HCT116 (cell line): ENCODE data around the gene B3GALT6. TPM values are rescaled to one million over a fixed set of nuclear protein-coding genes. Genes with fewer than 3 reads are reported as not detected.

Experiments
- ATAC-seq: fragments of 200-7000 bp; cut with Tn5 transposase; 2 replicates; pipeline ENCODE4 v1.9.1; 2020; ENCODE audit warnings: mild to moderate bottlenecking, moderate library complexity
- BruUV-seq: library from RNA; stranded (reverse); fragments of 400-500 nt; replicated peaks from 2 replicates; lab custom pipeline; 2021; lab: Mats Ljungman, UMichigan
- CTCF ChIA-PET: fragments of 300-600 bp; sonication (Branson Sonifier 250); formaldehyde crosslinking; loops from one replicate; lab custom pipeline; 2021; ENCODE audit warnings: antibody characterized with exemption; lab: Charles Lee
- POLR2A ChIA-PET: fragments of 300-600, 350-600 bp; sonication (Branson Sonifier 250); formaldehyde crosslinking; loops from one replicate; lab custom pipeline; 2021; ENCODE audit warnings: antibody characterized with exemption; lab: Charles Lee
- RAD21 ChIA-PET, 2 experiments: fragments of 300-600 bp; sonication (Branson Sonifier 250); formaldehyde crosslinking; loops; one replicate each; lab custom pipeline; 2023; ENCODE audit warnings: low total read pairs in 2 of 2; ENCODE audit not compliant: uncharacterized antibody in 2 of 2, unreplicated experiment in 2 of 2, low non-redundant PET in 1 of 2; lab: Charles Lee
- DNase-seq: peaks from one replicate; pipeline ENCODE4 v3.0.0-alpha.2; 2010; ENCODE audit warnings: low read depth, low spot score
- H2AFZ ChIP-seq: fragments of 200-600 bp; shearing (Covaris generic), sonication (generic); 2 replicates; pipeline ENCODE4 v1.6.1; 2017; ENCODE audit warnings: low read depth, mixed run types, mixed read lengths, antibody characterized with exemption, low read length; ENCODE audit not compliant: poor library complexity, severe bottlenecking
- H3K27ac ChIP-seq: 2 replicates; pipeline ENCODE4 v1.5.1; 2012; ENCODE audit warnings: low read depth, low read length
- H3K27me3 ChIP-seq: fragments of 200-600 bp; sonication (generic); 2 replicates; pipeline ENCODE4 v1.6.1; 2016; ENCODE audit warnings: mixed run types, low read length, mixed read lengths; ENCODE audit not compliant: insufficient read depth
- H3K36me3 ChIP-seq, 2 experiments: fragments of 200-500 bp in 1 of 2; fragments of 200-600 bp in 1 of 2; sonication (Bioruptor generic) in 1 of 2; sonication (generic) in 1 of 2; 2 replicates each; pipeline versions ENCODE4 v1.5.1 to v1.6.1; 2014 to 2016; ENCODE audit warnings: low read length in 2 of 2, inconsistent platforms in 1 of 2, mixed read lengths in 1 of 2, mixed run types in 1 of 2; ENCODE audit not compliant: insufficient read depth in 2 of 2, control insufficient read depth in 1 of 2
- H3K4me1 ChIP-seq, 2 experiments: fragments of 200-600 bp in 1 of 2; sonication (generic) in 1 of 2; 2 replicates each; pipeline versions ENCODE4 v1.5.1 to v1.6.1; 2012 to 2017; ENCODE audit warnings: low read length in 2 of 2, inconsistent platforms in 1 of 2, mild to moderate bottlenecking in 1 of 2, mixed read lengths in 1 of 2, mixed run types in 1 of 2, moderate library complexity in 1 of 2; ENCODE audit not compliant: insufficient read depth in 2 of 2, control insufficient read depth in 1 of 2
- H3K4me2 ChIP-seq: fragments of 200-600 bp; sonication (generic); 2 replicates; pipeline ENCODE4 v1.6.1; 2017; ENCODE audit warnings: mixed run types, low read length, mixed read lengths
- H3K4me3 ChIP-seq, 2 experiments: fragments of 200-600 bp in 1 of 2; sonication (generic) in 1 of 2; replicated peaks in 1 of 2; 2 replicates each; pipeline ENCODE4 v1.5.1; 2011 to 2016; ENCODE audit warnings: low read length in 2 of 2, control low read depth in 1 of 2, low read depth in 1 of 2, mild to moderate bottlenecking in 1 of 2, mixed read lengths in 1 of 2, mixed run types in 1 of 2
- H3K79me2 ChIP-seq: fragments of 200-600 bp; sonication (generic); 2 replicates; pipeline ENCODE4 v1.6.1; 2017; ENCODE audit warnings: mild to moderate bottlenecking, mixed run types, low read length, moderate library complexity, mixed read lengths; ENCODE audit not compliant: insufficient read depth
- H3K9ac ChIP-seq: fragments of 200-600 bp; sonication (generic); 2 replicates; pipeline ENCODE4 v1.6.1; 2016; ENCODE audit warnings: low read length, mixed read lengths
- H3K9me2 ChIP-seq: fragments of 200-600 bp; sonication (generic), shearing (Covaris generic); 2 replicates; pipeline ENCODE4 v1.6.1; 2017; ENCODE audit warnings: mixed run types, mild to moderate bottlenecking, moderate library complexity; ENCODE audit not compliant: insufficient read depth
- H3K9me3 ChIP-seq, 2 experiments: fragments of 200-500 bp in 1 of 2; fragments of 200-600 bp in 1 of 2; sonication (Bioruptor generic) in 1 of 2; sonication (generic) in 1 of 2; 2 replicates each; pipeline ENCODE4 v1.6.1; 2014 to 2017; ENCODE audit warnings: low read length in 2 of 2, mixed read lengths in 2 of 2, inconsistent platforms in 1 of 2, low read depth in 1 of 2, mild to moderate bottlenecking in 1 of 2, mixed run types in 1 of 2, moderate library complexity in 1 of 2; ENCODE audit not compliant: control insufficient read depth in 1 of 2, insufficient read depth in 1 of 2
- H4K20me1 ChIP-seq: fragments of 200-600 bp; sonication (generic), shearing (Covaris generic); 2 replicates; pipeline ENCODE4 v1.6.1; 2017; ENCODE audit warnings: mixed run types, mild to moderate bottlenecking, moderate library complexity; ENCODE audit not compliant: insufficient read depth
- CBX3 ChIP-seq: IDR thresholded peaks from 2 replicates; pipeline ENCODE4 v1.6.1; 2012; ENCODE audit warnings: low read depth
- ELF1 ChIP-seq: IDR thresholded peaks from 2 replicates; pipeline ENCODE4 v1.6.1; 2012; ENCODE audit warnings: low read depth, borderline replicate concordance
- JUND ChIP-seq: IDR thresholded peaks from 2 replicates; pipeline ENCODE4 v1.6.1; 2012
- POLR2AphosphoS5 ChIP-seq: IDR thresholded peaks from 2 replicates; pipeline ENCODE4 v1.6.1; 2011; ENCODE audit warnings: mild to moderate bottlenecking, low read depth, low read length, moderate library complexity
- SP1 ChIP-seq: IDR thresholded peaks from 2 replicates; pipeline ENCODE4 v1.6.1; 2012; ENCODE audit warnings: low read depth
- SRF ChIP-seq: IDR thresholded peaks from 2 replicates; pipeline ENCODE4 v1.6.1; 2012; ENCODE audit warnings: low read depth
- ZFX ChIP-seq: fragments of 450-650 bp; IDR thresholded peaks from 2 replicates; pipeline ENCODE4 v1.6.1; 2017
- intact Hi-C: fragments of 100-400 bp; cut with micrococcal nuclease; formaldehyde crosslinking; loops from 2 replicates; pipeline ENCODE4 v1.10.0; 2022
- total RNA-seq: library from RNA; stranded (reverse); gene quantifications from one replicate; pipeline ENCODE4 v1.2.1, GENCODE V29; 2021; ENCODE audit not compliant: unreplicated experiment
- TF ChIP-seq, protein P1 (sequence below): IDR thresholded peaks from 2 replicates; pipeline ENCODE4 v1.6.1; 2012
- TF ChIP-seq, protein P2 (sequence below), 3 experiments: fragments of 200-600 bp in 1 of 3; sonication (generic) in 1 of 3; IDR thresholded peaks in 2 of 3; conservative IDR thresholded peaks in 1 of 3; 2 replicates each; pipeline ENCODE4 v1.5.1; 2012 to 2017; ENCODE audit warnings: low read depth in 2 of 3, low read length in 2 of 3, antibody characterized with exemption in 1 of 3, borderline replicate concordance in 1 of 3, control low read depth in 1 of 3, mild to moderate bottlenecking in 1 of 3, mixed read lengths in 1 of 3, mixed run types in 1 of 3, moderate library complexity in 1 of 3; ENCODE audit not compliant: insufficient read depth in 1 of 3

Gene B3GALT6
- total RNA-seq, 1 experiment from 2014 or later = 16.3 TPM

DNA sequence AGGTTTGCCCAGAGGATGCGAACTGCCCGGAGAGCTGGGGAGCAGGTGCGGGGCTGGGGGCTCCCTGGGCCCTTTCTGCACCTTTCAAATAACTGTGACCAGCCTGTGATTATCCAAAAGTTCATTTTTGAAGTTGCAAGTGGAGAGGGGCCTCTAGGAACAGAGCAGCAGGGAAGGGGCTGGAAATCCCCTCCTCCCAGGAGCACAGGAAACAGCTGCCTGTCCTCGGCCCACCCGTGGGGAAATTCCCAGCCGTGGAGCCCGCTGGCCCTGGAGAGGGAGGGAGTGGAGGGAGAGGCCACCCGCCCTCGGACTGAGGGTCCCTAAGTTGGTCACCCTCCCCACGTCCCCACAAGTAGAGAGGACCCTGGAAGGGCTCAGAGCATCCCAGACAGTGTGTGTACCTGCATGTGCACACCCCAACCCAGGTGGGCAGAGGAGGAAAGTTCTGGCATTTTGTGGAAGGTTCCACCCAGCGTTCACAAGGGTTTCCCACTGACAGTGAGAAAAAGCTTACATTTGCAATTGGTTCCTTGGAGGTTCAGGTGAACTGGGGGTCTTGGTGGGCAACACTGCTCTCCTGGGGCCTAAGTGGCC, 16.9 kb upstream of the B3GALT6 start:
- Histone ChIP-seq H3K4me1 (peaks cover 0 to 7% of the 10 kb centered on the region in 2 experiments; a peak in 2 of 4 replicates), H3K4me2 (no peak overlapping the region), H2AFZ (no peak overlapping the region)
- CTCF ChIA-PET = no interaction called here
- no peak for DNase-seq
- TF ChIP-seq SP1 (no peak), POLR2AphosphoS5 (no peak), JUND (no peak), ZFX (no peak), CBX3 (no peak), ELF1 (no peak), SRF (no peak)
- TF ChIP-seq, protein P1, sequence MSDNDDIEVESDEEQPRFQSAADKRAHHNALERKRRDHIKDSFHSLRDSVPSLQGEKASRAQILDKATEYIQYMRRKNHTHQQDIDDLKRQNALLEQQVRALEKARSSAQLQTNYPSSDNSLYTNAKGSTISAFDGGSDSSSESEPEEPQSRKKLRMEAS = no peak
- TF ChIP-seq, protein P2, sequence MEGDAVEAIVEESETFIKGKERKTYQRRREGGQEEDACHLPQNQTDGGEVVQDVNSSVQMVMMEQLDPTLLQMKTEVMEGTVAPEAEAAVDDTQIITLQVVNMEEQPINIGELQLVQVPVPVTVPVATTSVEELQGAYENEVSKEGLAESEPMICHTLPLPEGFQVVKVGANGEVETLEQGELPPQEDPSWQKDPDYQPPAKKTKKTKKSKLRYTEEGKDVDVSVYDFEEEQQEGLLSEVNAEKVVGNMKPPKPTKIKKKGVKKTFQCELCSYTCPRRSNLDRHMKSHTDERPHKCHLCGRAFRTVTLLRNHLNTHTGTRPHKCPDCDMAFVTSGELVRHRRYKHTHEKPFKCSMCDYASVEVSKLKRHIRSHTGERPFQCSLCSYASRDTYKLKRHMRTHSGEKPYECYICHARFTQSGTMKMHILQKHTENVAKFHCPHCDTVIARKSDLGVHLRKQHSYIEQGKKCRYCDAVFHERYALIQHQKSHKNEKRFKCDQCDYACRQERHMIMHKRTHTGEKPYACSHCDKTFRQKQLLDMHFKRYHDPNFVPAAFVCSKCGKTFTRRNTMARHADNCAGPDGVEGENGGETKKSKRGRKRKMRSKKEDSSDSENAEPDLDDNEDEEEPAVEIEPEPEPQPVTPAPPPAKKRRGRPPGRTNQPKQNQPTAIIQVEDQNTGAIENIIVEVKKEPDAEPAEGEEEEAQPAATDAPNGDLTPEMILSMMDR (IDR thresholded peaks at IDR 0.05 in 2 of 3, conservative IDR thresholded peaks at IDR 0.05 in 1 of 3; ENCODE audit: borderline replicate concordance in 1 of 3, insufficient read depth in 1 of 3, low read depth in 2 of 3, low read length in 2 of 3) = no peak
- TF ChIP-seq, all 23 proteins: peak for 0
- BruUV-seq = no TSS peak
- Histone ChIP-seq H3K36me3 (peaks cover 2 to 16% of the 10 kb centered on the region in 2 experiments; a peak in 2 of 4 replicates), H3K9me2 (no peaks in the 10 kb centered on the region), H3K9ac (no peak overlapping the region), H3K79me2 (no peaks in the 10 kb centered on the region), H3K4me3 (no peak overlapping the region), H4K20me1 (no peaks in the 10 kb centered on the region), H3K27me3 (no peaks in the 10 kb centered on the region), H3K9me3 (no peaks in the 10 kb centered on the region), H3K27ac (no peak overlapping the region)
- intact Hi-C loops = no loop called here
- POLR2A ChIA-PET = no interaction called here
- no peak for ATAC-seq
- RAD21 ChIA-PET = no interaction called here
